Spleen (tissue), 11 donors: ENCODE results near the gene MON2. TPM values are rescaled to one million over a fixed set of nuclear protein-coding genes. Genes with fewer than 3 reads are reported as not detected.
"Not testable (repeated sequence)": the region's sequence is repeated elsewhere in the genome, so short reads cannot be mapped to it uniquely, and the experiment has no call there.

Experiments
- DNase-seq: peaks from one replicate; pipeline ENCODE4 v3.0.0-alpha.2; 2020
- H3K27ac ChIP-seq, 8 donors: fragments of 200-600 bp; sonication (generic) in 7 of 8; 1 replicate in 4 of 8; 2 replicates in 4 of 8; pipeline versions ENCODE4 v1.5.0 to v1.8.0; 2016 to 2021; ENCODE audit warnings: inconsistent platforms in 4 of 8, mild to moderate bottlenecking in 4 of 8, moderate library complexity in 1 of 8
- H3K27me3 ChIP-seq, 7 donors: fragments of 200-600 bp; sonication (generic) in 6 of 7; replicated peaks in 1 of 7; 1 replicate in 4 of 7; 2 replicates in 3 of 7; pipeline versions ENCODE4 v1.5.0 to v1.8.0; 2016 to 2021; ENCODE audit warnings: inconsistent platforms in 3 of 7, mild to moderate bottlenecking in 1 of 7
- H3K36me3 ChIP-seq, 6 donors: fragments of 200-600 bp; sonication (generic) in 5 of 6; 1 replicate in 4 of 6; 2 replicates in 2 of 6; pipeline versions ENCODE4 v1.5.0 to v1.8.0; 2016 to 2021; ENCODE audit warnings: inconsistent platforms in 2 of 6
- H3K4me1 ChIP-seq, 6 donors: fragments of 200-600 bp; sonication (generic) in 5 of 6; 1 replicate in 3 of 6; 2 replicates in 3 of 6; pipeline versions ENCODE4 v1.5.0 to v1.8.0; 2016 to 2021; ENCODE audit warnings: inconsistent platforms in 3 of 6
- H3K4me3 ChIP-seq, 8 donors: fragments of 200-600 bp; sonication (generic) in 7 of 8; 1 replicate in 4 of 8; 2 replicates in 4 of 8; pipeline versions ENCODE4 v1.5.0 to v1.8.0; 2016 to 2021; ENCODE audit warnings: inconsistent platforms in 4 of 8, mild to moderate bottlenecking in 4 of 8, moderate library complexity in 2 of 8
- H3K9me3 ChIP-seq, 8 donors: fragments of 200-600 bp; sonication (generic) in 7 of 8; 1 replicate in 4 of 8; 2 replicates in 4 of 8; pipeline versions ENCODE4 v1.5.0 to v1.8.0; 2016 to 2021; ENCODE audit warnings: inconsistent platforms in 4 of 8
- CTCF ChIP-seq, 11 experiments: fragments of 200-600 bp in 7 of 11; fragments of 450-650 bp in 4 of 11; sonication (generic) in 4 of 11; IDR thresholded peaks in 8 of 11; conservative IDR thresholded peaks in 3 of 11; 1 replicate in 7 of 11; 2 replicates in 4 of 11; pipeline versions ENCODE4 v1.4.0 to v1.8.0; 2016 to 2021; ENCODE audit warnings: antibody characterized with exemption in 11 of 11, inconsistent platforms in 4 of 11, mild to moderate bottlenecking in 1 of 11
- POLR2A ChIP-seq, 3 donors: fragments of 450-650 bp; IDR thresholded peaks; one replicate each; pipeline ENCODE4 v1.5.1; 2017; ENCODE audit warnings: antibody characterized with exemption in 3 of 3, mild to moderate bottlenecking in 1 of 3
- POLR2AphosphoS5 ChIP-seq, 3 donors: sonication (generic); formaldehyde crosslinking; IDR thresholded peaks; one replicate each; pipeline ENCODE4 v1.5.1; 2017; ENCODE audit warnings: antibody characterized with exemption in 3 of 3
- WGBS, 5 donors: extraction: QIAGEN DNeasy Blood & Tissue Kit in 3 of 5; methylation state at CpG; one replicate each; pipeline versions ENCODE4 v1.1.5 to v1.1.7; 2013 to 2018; 5-methylcytosine and 5-hydroxymethylcytosine counted together
- intact Hi-C: fragments of 100-400 bp; cut with DNase I; formaldehyde crosslinking; loops from one replicate; pipeline ENCODE4 v1.15.0; 2023; ENCODE audit warnings: low total_unique reads
- polyA plus RNA-seq, 3 donors: library from polyadenylated mRNA; stranded (reverse); fragments of 200-250 nt; gene quantifications; one replicate each; pipeline ENCODE4 v1.2.1, GENCODE V29; 2013
- total RNA-seq, 7 donors: library from RNA; depleted of rRNA in 3 of 7; stranded (reverse); fragments of >200 nt in 3 of 7; fragmentation: NEBNext Ultra II Directional in 4 of 7; extraction: Animal tissue kit (Norgen Biotek cat#: 25700) in 4 of 7; gene quantifications; one replicate each; pipeline versions ENCODE4 v1.1.0 to v1.2.1, GENCODE V29; 2016 to 2021
- donor health status: healthy with polysubstance abuse.
- donor health status: DM: no; HTN: no; CAD: no; lungs with moderate emphysema.
- donor health status: DM: no; HTN: no; CAD: no.
- donor health status: Bipolar disorder and iron deficiency.
- donor health status: healthy.
- donor health status: DM: no; HTN: no; CAD: no.
- donor health status: DM: yes; HTN: yes; CAD: no.

Gene MON2
- total and polyA plus RNA-seq, 10 donors = 10.8 to 181 (median 82.0) TPM

GRCh38 chr12:62438098-62438692 is 28.4 kb upstream of the MON2 start:
- H3K36me3 ChIP-seq = no peaks in the 10 kb centered on the region
- no peak overlapping the region for H3K27ac ChIP-seq
- DNase-seq = no peak
- peaks cover 6 to 22% (median 19%) of the 10 kb centered on the region in 6 donors for H3K4me1 ChIP-seq
- 21 to 30% (median 26%) methylated on average over 6 of the region's 6 CpGs for WGBS, 5 donors
- peaks cover 0 to 38% (median 6%) of the 10 kb centered on the region in 7 donors for H3K27me3 ChIP-seq
- intact Hi-C loops = loop anchor here (5.0 kb wide), 2 partner anchors 144 to 359 kb away; no protein-coding TSS in a partner anchor
- H3K4me3 ChIP-seq = no peak overlapping the region
- peaks cover 0 to 28% (median 23%) of the 10 kb centered on the region in 8 donors for H3K9me3 ChIP-seq
- TF ChIP-seq POLR2A (IDR thresholded peaks at IDR 0.05) (no peak), CTCF (IDR thresholded peaks at IDR 0.05 in 8 of 11, conservative IDR thresholded peaks at IDR 0.05 in 3 of 11) (peak in 9 of 11 experiments; percentile 27 to 70 (median 61)), POLR2AphosphoS5 (IDR thresholded peaks at IDR 0.05) (no peak)

- no peaks in the 10 kb centered on the region for H3K27me3 ChIP-seq
- H3K4me1 ChIP-seq = no peaks in the 10 kb centered on the region
- no peak overlapping the region for H3K27ac ChIP-seq
- no peak overlapping the region for H3K4me3 ChIP-seq
- WGBS, 5 donors = 52 to 63% (median 57%) methylated on average over 2 of the region's 2 CpGs
- no peaks in the 10 kb centered on the region for H3K36me3 ChIP-seq
- H3K9me3 ChIP-seq = peaks cover 0 to 41% (median 34%) of the 10 kb centered on the region in 8 donors
- intact Hi-C loops = no loop called here
- TF ChIP-seq POLR2AphosphoS5 (IDR thresholded peaks at IDR 0.05) = no peak
- no peak for TF ChIP-seq CTCF (IDR thresholded peaks at IDR 0.05 in 8 of 11, conservative IDR thresholded peaks at IDR 0.05 in 3 of 11)
- TF ChIP-seq POLR2A (IDR thresholded peaks at IDR 0.05) = no peak
- DNase-seq = no peak
These were observed 19.7 kb upstream of the MON2 start for GRCh38 chr12:62446754-62447452.

- TF ChIP-seq POLR2A (IDR thresholded peaks at IDR 0.05) (no peak), CTCF (IDR thresholded peaks at IDR 0.05 in 8 of 11, conservative IDR thresholded peaks at IDR 0.05 in 3 of 11) (no peak), POLR2AphosphoS5 (IDR thresholded peaks at IDR 0.05) (no peak)
- intact Hi-C loops = no loop called here
These were observed 18.2 kb upstream of the MON2 start for GRCh38 chr12:62448436-62448835.

GRCh38 chr12:62455429-62455828 is 11.2 kb upstream of the MON2 start:
- 45 to 84% (median 64%) methylated on average over 2 of the region's 2 CpGs for WGBS, 5 donors

More at GRCh38 chr12:62448436-62448835, 18.2 kb upstream of the MON2 start:
- Histone ChIP-seq H3K27ac (no peak overlapping the region), H3K36me3 (no peaks in the 10 kb centered on the region), H3K4me1 (no peaks in the 10 kb centered on the region), H3K4me3 (no peak overlapping the region), H3K27me3 (no peaks in the 10 kb centered on the region), H3K9me3 (peaks cover 0 to 26% (median 24%) of the 10 kb centered on the region in 8 donors)
- 85 to 96% (median 87%) methylated on average over 3 of the region's 3 CpGs for WGBS, 5 donors
- no peak for DNase-seq

More at GRCh38 chr12:62455429-62455828, 11.2 kb upstream of the MON2 start:
- H3K4me3 ChIP-seq, intact Hi-C loops, DNase-seq, H3K27me3 ChIP-seq, H3K4me1 ChIP-seq, H3K36me3 ChIP-seq, H3K9me3 ChIP-seq, H3K27ac ChIP-seq: not testable (repeated sequence)
